ENCODE results near the gene PDE9A.

Gene PDE9A

GRCh38 chr21:42757422-42757821, 104.0 kb downstream of the PDE9A start:
- DNase-seq (ENCODE audit: low spot score), result no peak

- DNase-seq (ENCODE audit: low spot score), result no peak
Observed at GRCh38 chr21:42757826-42758655, 104.6 kb downstream of the PDE9A start.

GRCh38 chr21:42758721-42759593, 105.5 kb downstream of the PDE9A start:
- DNase-seq (ENCODE audit: low spot score), result no peak

- no peak for DNase-seq (ENCODE audit: low spot score)
Observed at GRCh38 chr21:42759594-42759927, 106.1 kb downstream of the PDE9A start.

- DNase-seq (ENCODE audit: low spot score), result no peak
Observed at GRCh38 chr21:42760361-42760950, 107.0 kb downstream of the PDE9A start.

- no peak for DNase-seq (ENCODE audit: low spot score)
Observed at GRCh38 chr21:42760951-42761751, 107.7 kb downstream of the PDE9A start.

- DNase-seq (ENCODE audit: low spot score), result no peak
Observed at GRCh38 chr21:42761776-42762335, 108.4 kb downstream of the PDE9A start.

- DNase-seq (ENCODE audit: low spot score), result no peak
Observed at GRCh38 chr21:42763581-42764442, 110.4 kb downstream of the PDE9A start.

- no peak for DNase-seq (ENCODE audit: low spot score)
Observed at GRCh38 chr21:42764443-42764760, 111.0 kb downstream of the PDE9A start.

GRCh38 chr21:42764883-42765282, 111.5 kb downstream of the PDE9A start:
- no peak for DNase-seq (ENCODE audit: low spot score)

GRCh38 chr21:42765656-42766055, 112.2 kb downstream of the PDE9A start:
- DNase-seq (ENCODE audit: low spot score), result no peak

GRCh38 chr21:42766739-42767560, 113.5 kb downstream of the PDE9A start:
- DNase-seq (ENCODE audit: low spot score), result no peak

GRCh38 chr21:42767561-42767835, 114.1 kb downstream of the PDE9A start:
- DNase-seq (ENCODE audit: low spot score), result no peak

- DNase-seq (ENCODE audit: low spot score), result no peak
Observed at GRCh38 chr21:42768324-42769121, 115.1 kb downstream of the PDE9A start.

GRCh38 chr21:42769183-42769819, 115.9 kb downstream of the PDE9A start:
- no peak for DNase-seq (ENCODE audit: low spot score)

- no peak for DNase-seq (ENCODE audit: low spot score)
Observed at GRCh38 chr21:42769820-42770716, 116.6 kb downstream of the PDE9A start.

- no peak for DNase-seq (ENCODE audit: low spot score)
Observed at GRCh38 chr21:42770717-42771502, 117.5 kb downstream of the PDE9A start.

Data from AG08396 (cell line).